Measurements from ENCODE around the gene RASAL2. TPM values are rescaled to one million over a fixed set of nuclear protein-coding genes. Genes with fewer than 3 reads are reported as not detected.

The RASAL2 gene
- total RNA-seq, 1 experiment from 2014 or later: 36.8 TPM

DNA sequence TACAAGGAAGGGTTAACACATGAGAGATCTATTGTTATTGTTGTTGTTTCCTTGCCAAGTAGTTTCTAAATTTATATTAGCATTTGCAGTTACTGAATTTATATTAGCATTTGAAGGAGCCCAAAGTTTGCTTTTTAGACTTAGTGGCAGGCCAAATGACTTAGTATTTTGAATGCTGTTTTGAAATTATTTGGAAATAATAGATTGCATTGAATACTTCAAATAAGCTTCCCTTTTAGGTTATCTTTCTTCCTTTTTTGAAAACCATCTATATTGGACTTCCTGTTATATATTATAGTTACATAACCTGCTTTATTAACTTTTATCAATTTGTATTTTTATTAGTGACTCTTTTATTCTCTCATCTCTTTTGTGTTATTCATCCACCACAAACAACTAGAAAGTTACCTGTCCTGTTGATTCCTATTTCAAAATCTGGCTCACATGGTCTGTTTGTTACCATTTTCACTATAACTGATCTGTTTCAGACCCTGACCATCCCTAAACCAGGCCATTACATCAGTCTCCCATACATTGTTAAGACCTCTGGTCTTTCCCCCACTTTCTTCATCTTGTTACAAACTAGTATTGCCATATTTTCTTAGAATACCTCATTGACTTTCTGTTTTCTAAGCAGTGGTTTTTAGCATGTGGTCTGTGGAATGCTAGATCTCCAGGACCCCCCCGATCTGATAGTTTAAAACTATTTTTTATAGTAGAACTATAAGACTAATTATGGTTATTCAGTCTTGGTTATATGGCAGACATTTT, 185.2 kb downstream of the RASAL2 start:
- intact Hi-C loops (cut with micrococcal nuclease; ENCODE audit: unreplicated experiment): no loop called here
- H3K4me1 ChIP-seq: peaks cover 21% of the 10 kb centered on the region
- CTCF ChIA-PET: no interaction called here
- Mint-ChIP-seq H3K27me3 (ENCODE audit: insufficient read depth, unreplicated experiment) (no peaks in the 10 kb centered on the region), H3K4me1 (ENCODE audit: low read depth, unreplicated experiment) (peaks cover 30% of the 10 kb centered on the region), H3K9me3 (ENCODE audit: unreplicated experiment) (no peaks in the 10 kb centered on the region), H3K36me3 (ENCODE audit: insufficient read depth, unreplicated experiment) (peaks cover 7% of the 10 kb centered on the region), H3K4me3 (ENCODE audit: unreplicated experiment) (no peak overlapping the region), H3K27ac (ENCODE audit: unreplicated experiment) (no peak overlapping the region)
- no peaks in the 10 kb centered on the region for H3K27me3 ChIP-seq (replicated peaks; ENCODE audit: control insufficient read depth, insufficient read depth, low read length)
- POLR2A ChIA-PET: no interaction called here
- TF ChIP-seq, protein P1, sequence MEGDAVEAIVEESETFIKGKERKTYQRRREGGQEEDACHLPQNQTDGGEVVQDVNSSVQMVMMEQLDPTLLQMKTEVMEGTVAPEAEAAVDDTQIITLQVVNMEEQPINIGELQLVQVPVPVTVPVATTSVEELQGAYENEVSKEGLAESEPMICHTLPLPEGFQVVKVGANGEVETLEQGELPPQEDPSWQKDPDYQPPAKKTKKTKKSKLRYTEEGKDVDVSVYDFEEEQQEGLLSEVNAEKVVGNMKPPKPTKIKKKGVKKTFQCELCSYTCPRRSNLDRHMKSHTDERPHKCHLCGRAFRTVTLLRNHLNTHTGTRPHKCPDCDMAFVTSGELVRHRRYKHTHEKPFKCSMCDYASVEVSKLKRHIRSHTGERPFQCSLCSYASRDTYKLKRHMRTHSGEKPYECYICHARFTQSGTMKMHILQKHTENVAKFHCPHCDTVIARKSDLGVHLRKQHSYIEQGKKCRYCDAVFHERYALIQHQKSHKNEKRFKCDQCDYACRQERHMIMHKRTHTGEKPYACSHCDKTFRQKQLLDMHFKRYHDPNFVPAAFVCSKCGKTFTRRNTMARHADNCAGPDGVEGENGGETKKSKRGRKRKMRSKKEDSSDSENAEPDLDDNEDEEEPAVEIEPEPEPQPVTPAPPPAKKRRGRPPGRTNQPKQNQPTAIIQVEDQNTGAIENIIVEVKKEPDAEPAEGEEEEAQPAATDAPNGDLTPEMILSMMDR (IDR thresholded peaks at IDR 0.05; ENCODE audit: insufficient read depth in 1 of 2, low read depth in 1 of 2, low read length in 1 of 2, severe bottlenecking in 1 of 2, unreplicated experiment in 1 of 2): no peak
- DNase-seq: no peak
- BruUV-seq (replicated peaks): no TSS peak
- no peaks in the 10 kb centered on the region; the same call in 1 of the 2 replicates for H3K36me3 ChIP-seq (ENCODE audit: control insufficient read depth, insufficient read depth, low read length)
- no peaks in the 10 kb centered on the region for H3K9me3 ChIP-seq
- H3K4me3 ChIP-seq (ENCODE audit: low read depth, low read length): no peak overlapping the region

DNA sequence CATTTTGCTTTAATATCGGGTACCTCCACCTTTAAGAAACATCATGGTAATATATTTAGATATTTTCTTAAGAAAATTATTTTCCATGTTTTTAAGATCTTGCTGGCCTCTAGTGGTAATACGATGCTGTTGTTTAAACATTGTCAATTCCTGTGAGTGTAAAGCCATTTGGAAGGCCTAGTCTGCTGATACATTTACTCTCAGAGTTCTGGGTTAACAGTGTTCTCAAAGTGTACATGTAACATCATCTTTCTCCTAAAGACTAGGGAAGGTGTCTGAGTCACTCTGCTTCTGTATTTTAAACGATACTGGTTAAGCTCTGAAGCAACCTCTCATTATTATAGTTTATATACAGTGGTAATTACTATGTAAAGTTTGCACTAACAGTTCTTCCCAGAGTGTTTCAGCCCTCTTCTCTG, 189.1 kb downstream of the RASAL2 start:
- H3K27me3 ChIP-seq (replicated peaks; ENCODE audit: control insufficient read depth, insufficient read depth, low read length): no peaks in the 10 kb centered on the region
- Mint-ChIP-seq H3K4me1 (ENCODE audit: low read depth, unreplicated experiment) (peaks cover 20% of the 10 kb centered on the region), H3K4me3 (ENCODE audit: unreplicated experiment) (no peak overlapping the region), H3K36me3 (ENCODE audit: insufficient read depth, unreplicated experiment) (peaks cover 10% of the 10 kb centered on the region), H3K9me3 (ENCODE audit: unreplicated experiment) (no peaks in the 10 kb centered on the region), H3K27me3 (ENCODE audit: insufficient read depth, unreplicated experiment) (no peaks in the 10 kb centered on the region), H3K27ac (ENCODE audit: unreplicated experiment) (no peak overlapping the region)
- DNase-seq: no peak
- no peaks in the 10 kb centered on the region for H3K36me3 ChIP-seq (ENCODE audit: control insufficient read depth, insufficient read depth, low read length)
- BruUV-seq (replicated peaks): no TSS peak
- POLR2A ChIA-PET: no interaction called here
- no peak overlapping the region for H3K4me3 ChIP-seq (ENCODE audit: low read depth, low read length)
- no peaks in the 10 kb centered on the region for H3K9me3 ChIP-seq
- TF ChIP-seq, protein P1 (IDR thresholded peaks at IDR 0.05; ENCODE audit: insufficient read depth in 1 of 2, low read depth in 1 of 2, low read length in 1 of 2, severe bottlenecking in 1 of 2, unreplicated experiment in 1 of 2): peak in 1 of 2 experiments; percentile 45
- intact Hi-C loops (cut with micrococcal nuclease; ENCODE audit: unreplicated experiment): loop anchor here (1.0 to 5.0 kb wide), 4 partner anchors 191 to 335 kb away; partner anchors contain the start of gene RASAL2
- CTCF ChIA-PET: no interaction called here
- H3K4me1 ChIP-seq: peaks cover 2% of the 10 kb centered on the region; the same call in 1 of the 2 replicates

DNA sequence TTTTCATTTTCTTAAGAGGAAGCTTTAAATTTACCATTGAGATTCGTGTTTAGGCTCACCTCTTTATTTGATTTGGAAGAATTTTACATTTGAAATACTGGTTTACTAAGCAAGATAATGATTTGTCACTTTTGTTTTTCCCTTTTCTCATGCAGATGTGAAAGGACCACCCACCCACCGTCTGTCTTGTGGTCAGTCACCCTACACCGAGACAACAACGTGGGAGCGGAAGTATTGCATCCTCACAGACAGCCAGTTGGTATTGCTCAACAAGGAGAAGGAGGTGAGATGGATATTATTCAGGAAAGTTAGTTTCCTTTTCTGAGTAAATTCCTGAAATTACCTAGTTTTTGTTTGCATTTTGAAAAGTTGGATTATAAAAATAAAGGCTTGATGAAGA, 189.5 kb downstream of the RASAL2 start:
- POLR2A ChIA-PET: no interaction called here
- intact Hi-C loops (cut with micrococcal nuclease; ENCODE audit: unreplicated experiment): loop anchor here (1.0 to 5.0 kb wide), 4 partner anchors 191 to 335 kb away; partner anchors contain the start of gene RASAL2
- peaks cover 18% of the 10 kb centered on the region for H3K4me1 Mint-ChIP-seq (ENCODE audit: low read depth, unreplicated experiment)
- CTCF ChIA-PET: no interaction called here
- no peaks in the 10 kb centered on the region for H3K27me3 Mint-ChIP-seq (ENCODE audit: insufficient read depth, unreplicated experiment)
- TF ChIP-seq, protein P1 (IDR thresholded peaks at IDR 0.05; ENCODE audit: insufficient read depth in 1 of 2, low read depth in 1 of 2, low read length in 1 of 2, severe bottlenecking in 1 of 2, unreplicated experiment in 1 of 2): no peak
- H3K27ac Mint-ChIP-seq (ENCODE audit: unreplicated experiment): no peak overlapping the region
- no peaks in the 10 kb centered on the region for H3K9me3 Mint-ChIP-seq (ENCODE audit: unreplicated experiment)
- no peak overlapping the region for H3K4me3 ChIP-seq (ENCODE audit: low read depth, low read length)
- peaks cover 2% of the 10 kb centered on the region; the same call in 1 of the 2 replicates for H3K4me1 ChIP-seq
- no peaks in the 10 kb centered on the region for H3K9me3 ChIP-seq
- no peak overlapping the region for H3K4me3 Mint-ChIP-seq (ENCODE audit: unreplicated experiment)
- no peaks in the 10 kb centered on the region for H3K36me3 ChIP-seq (ENCODE audit: control insufficient read depth, insufficient read depth, low read length)
- no peaks in the 10 kb centered on the region for H3K27me3 ChIP-seq (replicated peaks; ENCODE audit: control insufficient read depth, insufficient read depth, low read length)
- no TSS peak for BruUV-seq (replicated peaks)
- H3K36me3 Mint-ChIP-seq (ENCODE audit: insufficient read depth, unreplicated experiment): peaks cover 10% of the 10 kb centered on the region
- DNase-seq: no peak
